Left lung (tissue), 10 donors: ENCODE measurements around the gene BLOC1S3. TPM values are rescaled to one million over a fixed set of nuclear protein-coding genes. Genes with fewer than 3 reads are reported as not detected.

ENCODE experiments used
- ATAC-seq: fragments of 200-7000 bp; cut with Tn5 transposase; one replicate; pipeline ENCODE4 v1.9.1; 2020; ENCODE audit warnings: moderate library complexity
- DNase-seq, 4 donors: peaks; one replicate each; pipeline ENCODE4 v3.0.0-alpha.2; 2013 to 2020
- H3K27ac ChIP-seq, 2 donors: fragments of 200-600 bp; sonication (generic) in 1 of 2; one replicate each; pipeline versions ENCODE4 v1.5.0 to v1.8.0; 2020 to 2021
- H3K27me3 ChIP-seq, 2 donors: fragments of 200-600 bp; sonication (generic) in 1 of 2; one replicate each; pipeline versions ENCODE4 v1.5.0 to v1.8.0; 2020 to 2021
- H3K36me3 ChIP-seq, 2 donors: fragments of 200-600 bp; sonication (generic) in 1 of 2; one replicate each; pipeline versions ENCODE4 v1.5.0 to v1.8.0; 2020 to 2021
- H3K4me1 ChIP-seq, 2 donors: fragments of 200-600 bp; one replicate each; pipeline ENCODE4 v1.8.0; 2021
- H3K4me3 ChIP-seq, 2 donors: fragments of 200-600 bp; sonication (generic) in 1 of 2; one replicate each; pipeline versions ENCODE4 v1.5.0 to v1.8.0; 2020 to 2021; ENCODE audit warnings: mild to moderate bottlenecking in 1 of 2
- H3K9me3 ChIP-seq, 2 donors: fragments of 200-600 bp; sonication (generic) in 1 of 2; one replicate each; pipeline versions ENCODE4 v1.5.0 to v1.8.0; 2020 to 2021
- intact Hi-C, 2 donors: fragments of 100-400 bp; cut with DNase I; formaldehyde crosslinking; loops; one replicate each; pipeline versions ENCODE4 v1.11.2 to v1.14.2; 2022
- polyA plus RNA-seq, 6 donors: library from polyadenylated mRNA; unstranded; fragments of 120-200 nt; gene quantifications; one replicate each; pipeline ENCODE4 v1.2.1, GENCODE V29; 2013; ENCODE audit not compliant: insufficient read length in 6 of 6
- total RNA-seq, 2 donors: library from RNA; stranded (reverse); fragmentation: NEBNext Ultra II Directional; extraction: Animal tissue kit (Norgen Biotek cat#: 25700); gene quantifications; one replicate each; pipeline ENCODE4 v1.2.1, GENCODE V29; 2021
- TF ChIP-seq, protein P1 (sequence below), 2 donors: fragments of 200-600 bp; sonication (generic) in 1 of 2; IDR thresholded peaks; one replicate each; pipeline versions ENCODE4 v1.5.0 to v1.8.0; 2021; ENCODE audit warnings: antibody characterized with exemption in 2 of 2
- donor health status: DM: no; HTN: yes; CAD: no.
- donor health status: DM: no; HTN: no; CAD: no.

The BLOC1S3 gene
- total and polyA plus RNA-seq, 8 donors = 7.8 to 15.8 (median 9.8) TPM

DNA sequence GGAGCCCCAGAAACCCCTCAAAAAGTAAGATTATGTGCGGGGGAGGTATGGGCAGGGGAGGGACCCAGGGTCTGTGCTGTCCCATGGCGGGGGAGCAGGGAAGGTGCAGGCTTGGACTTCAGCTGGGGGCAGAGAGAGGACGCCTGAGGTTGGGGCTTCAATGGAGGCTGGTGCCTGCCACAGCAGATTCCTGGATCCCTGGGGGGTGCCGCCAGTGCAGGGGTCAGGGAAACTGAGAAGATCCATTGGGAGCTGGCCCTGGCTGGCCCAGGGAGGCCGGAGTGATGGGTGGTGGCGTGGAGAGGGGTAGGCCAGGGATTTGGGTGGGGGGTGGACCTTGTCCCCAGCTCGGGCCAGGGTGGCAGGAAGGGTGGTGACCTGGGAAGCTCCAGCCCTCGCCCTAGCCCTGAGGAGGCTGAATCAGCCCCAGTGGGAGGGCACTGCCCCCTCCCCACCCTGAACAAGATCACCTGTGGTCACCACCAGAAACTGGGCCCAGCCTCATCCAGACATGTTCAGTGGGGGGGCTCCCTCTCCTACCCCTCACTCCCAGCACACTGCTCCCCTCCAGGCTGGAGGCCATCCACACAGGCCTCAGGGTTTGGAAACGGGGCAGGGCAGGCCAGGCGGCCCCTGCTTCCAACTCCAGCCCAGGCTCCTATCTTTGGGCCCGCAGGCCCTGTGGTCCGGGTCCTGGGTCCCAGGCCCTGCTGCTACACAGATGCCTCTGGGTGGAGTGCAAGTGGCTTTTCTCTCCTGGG, 19.2 kb upstream of the BLOC1S3 start:
- Histone ChIP-seq H3K4me1 (peaks cover 0 to 6% of the 10 kb centered on the region in 2 donors), H3K27me3 (peaks cover 0 to 80% of the 10 kb centered on the region in 2 donors), H3K4me3 (no peak overlapping the region), H3K9me3 (no peaks in the 10 kb centered on the region), H3K27ac (no peak overlapping the region), H3K36me3 (no peaks in the 10 kb centered on the region)
- DNase-seq = no peak
- intact Hi-C loops = no loop called here
- no peak for ATAC-seq
- TF ChIP-seq, protein P1, sequence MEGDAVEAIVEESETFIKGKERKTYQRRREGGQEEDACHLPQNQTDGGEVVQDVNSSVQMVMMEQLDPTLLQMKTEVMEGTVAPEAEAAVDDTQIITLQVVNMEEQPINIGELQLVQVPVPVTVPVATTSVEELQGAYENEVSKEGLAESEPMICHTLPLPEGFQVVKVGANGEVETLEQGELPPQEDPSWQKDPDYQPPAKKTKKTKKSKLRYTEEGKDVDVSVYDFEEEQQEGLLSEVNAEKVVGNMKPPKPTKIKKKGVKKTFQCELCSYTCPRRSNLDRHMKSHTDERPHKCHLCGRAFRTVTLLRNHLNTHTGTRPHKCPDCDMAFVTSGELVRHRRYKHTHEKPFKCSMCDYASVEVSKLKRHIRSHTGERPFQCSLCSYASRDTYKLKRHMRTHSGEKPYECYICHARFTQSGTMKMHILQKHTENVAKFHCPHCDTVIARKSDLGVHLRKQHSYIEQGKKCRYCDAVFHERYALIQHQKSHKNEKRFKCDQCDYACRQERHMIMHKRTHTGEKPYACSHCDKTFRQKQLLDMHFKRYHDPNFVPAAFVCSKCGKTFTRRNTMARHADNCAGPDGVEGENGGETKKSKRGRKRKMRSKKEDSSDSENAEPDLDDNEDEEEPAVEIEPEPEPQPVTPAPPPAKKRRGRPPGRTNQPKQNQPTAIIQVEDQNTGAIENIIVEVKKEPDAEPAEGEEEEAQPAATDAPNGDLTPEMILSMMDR (IDR thresholded peaks at IDR 0.05) = no peak

DNA sequence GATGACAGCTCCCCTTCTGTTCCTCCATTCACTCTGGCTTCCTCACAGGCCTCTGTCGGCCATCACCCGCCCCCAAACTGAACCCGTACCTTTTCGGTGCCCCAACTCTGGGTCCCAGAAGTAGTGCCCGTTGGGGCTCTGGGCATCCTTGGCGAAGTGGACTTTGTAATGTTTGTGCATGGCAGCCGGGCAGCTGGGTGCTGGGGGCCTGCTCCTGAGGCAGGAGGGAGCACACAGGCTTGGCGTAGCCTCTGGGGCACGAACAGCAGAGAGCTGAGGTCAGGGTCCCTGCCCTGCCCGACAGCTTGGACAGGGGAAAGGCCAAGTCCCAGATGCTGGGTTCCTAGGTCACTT, 18.6 kb upstream of the BLOC1S3 start:
- Histone ChIP-seq H3K9me3 (no peaks in the 10 kb centered on the region), H3K4me1 (peaks cover 0 to 10% of the 10 kb centered on the region in 2 donors), H3K27me3 (peaks cover 0 to 75% of the 10 kb centered on the region in 2 donors), H3K27ac (no peak overlapping the region), H3K36me3 (no peaks in the 10 kb centered on the region), H3K4me3 (no peak overlapping the region)
- no peak for DNase-seq
- intact Hi-C loops = no loop called here
- TF ChIP-seq, protein P1 (IDR thresholded peaks at IDR 0.05) = no peak
- no peak for ATAC-seq

DNA sequence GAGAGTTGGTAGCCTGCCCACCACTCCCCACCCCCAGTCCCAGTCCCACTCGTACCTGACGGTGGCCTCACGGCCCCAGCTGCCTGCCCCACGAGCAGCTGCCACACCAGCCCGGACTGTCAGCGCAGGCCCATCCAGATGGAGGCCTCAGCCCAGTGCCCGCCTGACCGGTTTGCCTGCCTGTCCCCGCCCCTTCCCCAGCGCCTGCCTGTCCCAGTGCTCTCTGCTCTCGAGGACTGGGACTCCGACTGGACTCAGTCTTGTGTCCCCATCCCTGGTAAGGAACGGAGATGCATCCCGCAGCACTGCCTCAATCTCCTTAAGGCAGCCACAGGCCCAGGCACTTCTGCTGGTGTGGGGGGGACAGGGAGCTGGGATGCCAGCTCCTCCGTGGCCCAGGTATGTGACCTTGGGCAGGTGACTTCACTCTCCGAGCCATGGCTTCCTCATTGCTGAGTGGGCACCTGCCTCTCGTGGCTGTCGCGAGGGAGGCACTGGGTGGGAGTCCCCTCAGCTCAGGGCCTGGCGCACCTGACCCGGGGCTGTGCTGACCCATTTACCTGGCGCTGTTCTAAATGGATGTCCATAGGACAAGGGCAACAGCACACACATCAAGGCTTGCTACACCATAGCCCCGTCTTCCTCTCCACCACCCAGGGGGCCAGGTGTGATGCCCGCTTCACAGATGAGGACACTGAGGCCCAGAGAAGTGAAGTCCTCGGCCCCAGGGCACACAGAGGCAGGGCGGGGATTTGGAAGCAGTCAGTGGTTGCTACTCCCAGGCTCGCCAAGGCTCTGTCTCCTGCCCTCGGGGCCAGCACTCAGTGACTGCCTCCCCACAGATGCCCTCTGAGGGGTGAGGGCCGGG, 17.5 kb upstream of the BLOC1S3 start, which contains the start of gene NKPD1:
TSS of gene NKPD1 (minus strand) at position 113 of the 868 bp plus-strand sequence. CDS start 832 bp downstream, outside the sequence.
- intact Hi-C loops = no loop called here
- DNase-seq (peak in 3 of 4 donors; percentile 52 to 88 (median 55)), ATAC-seq (peak; percentile 81)
- peaks cover 0 to 12% of the 10 kb centered on the region in 2 donors for H3K4me1 ChIP-seq
- H3K36me3 ChIP-seq = no peaks in the 10 kb centered on the region
- TF ChIP-seq, protein P1 (IDR thresholded peaks at IDR 0.05) = no peak
- no peak within 1 kb of the TSS for H3K27ac ChIP-seq
- H3K4me3 ChIP-seq = no peak within 1 kb of the TSS
- peaks cover 0 to 63% of the 10 kb centered on the region in 2 donors for H3K27me3 ChIP-seq
- no peaks in the 10 kb centered on the region for H3K9me3 ChIP-seq

DNA sequence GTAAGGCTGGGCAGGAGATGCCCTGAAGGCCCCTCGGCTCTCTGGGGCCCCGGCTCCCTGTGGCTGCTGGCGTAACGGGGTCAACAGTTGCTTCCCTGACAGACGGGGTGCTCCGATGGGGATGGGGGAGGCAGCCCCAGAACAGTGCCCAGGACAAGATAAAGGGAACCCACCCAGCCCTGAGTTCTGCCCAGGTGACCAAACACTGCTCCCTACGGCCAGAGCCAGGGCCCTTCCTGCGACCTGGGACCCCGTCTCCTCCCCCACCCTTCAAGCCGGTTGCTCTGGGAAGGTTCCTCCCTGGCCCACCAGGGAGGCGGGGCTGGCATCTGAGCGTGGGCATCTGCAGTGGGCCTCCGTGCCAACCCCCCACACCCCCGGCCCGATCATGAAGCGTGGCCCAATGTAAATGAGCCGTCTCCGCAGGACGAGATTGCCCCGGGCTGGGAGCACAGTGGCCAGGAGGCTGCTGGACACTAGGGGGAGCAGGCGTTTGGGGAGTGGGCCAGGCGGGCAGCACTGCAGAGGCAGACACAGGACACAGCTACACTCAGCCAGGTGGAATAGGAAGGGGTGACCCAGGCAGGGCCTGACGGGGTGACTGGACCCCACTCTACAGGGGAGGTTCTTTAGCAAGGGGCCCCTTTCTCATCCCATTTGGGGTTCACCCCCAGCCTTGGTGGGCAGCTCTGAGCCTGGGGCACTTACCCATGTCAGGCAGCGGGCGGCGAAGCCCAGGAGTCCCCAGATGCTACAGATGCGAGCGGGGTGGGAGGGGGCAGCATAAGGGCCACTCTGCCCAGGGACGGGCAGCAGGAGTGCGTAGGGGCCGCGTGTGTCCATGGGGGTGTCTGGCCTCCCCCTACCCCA, 16.6 kb upstream of the BLOC1S3 start:
- no peak for DNase-seq
- H3K36me3 ChIP-seq = no peaks in the 10 kb centered on the region
- intact Hi-C loops = no loop called here
- H3K27ac ChIP-seq = no peak overlapping the region
- no peak overlapping the region for H3K4me3 ChIP-seq
- TF ChIP-seq, protein P1 (IDR thresholded peaks at IDR 0.05) = peak; percentile 26 to 33
- H3K27me3 ChIP-seq = peaks cover 0 to 54% of the 10 kb centered on the region in 2 donors
- peaks cover 0 to 16% of the 10 kb centered on the region in 2 donors for H3K4me1 ChIP-seq
- H3K9me3 ChIP-seq = no peaks in the 10 kb centered on the region
- ATAC-seq = peak; percentile 12
